ENCODE data around the gene CELSR1. TPM values are rescaled to one million over a fixed set of nuclear protein-coding genes. Genes with fewer than 3 reads are reported as not detected.

CELSR1 gene
- total RNA-seq, 1 donor from 2014 or later = 18.8 TPM

DNA sequence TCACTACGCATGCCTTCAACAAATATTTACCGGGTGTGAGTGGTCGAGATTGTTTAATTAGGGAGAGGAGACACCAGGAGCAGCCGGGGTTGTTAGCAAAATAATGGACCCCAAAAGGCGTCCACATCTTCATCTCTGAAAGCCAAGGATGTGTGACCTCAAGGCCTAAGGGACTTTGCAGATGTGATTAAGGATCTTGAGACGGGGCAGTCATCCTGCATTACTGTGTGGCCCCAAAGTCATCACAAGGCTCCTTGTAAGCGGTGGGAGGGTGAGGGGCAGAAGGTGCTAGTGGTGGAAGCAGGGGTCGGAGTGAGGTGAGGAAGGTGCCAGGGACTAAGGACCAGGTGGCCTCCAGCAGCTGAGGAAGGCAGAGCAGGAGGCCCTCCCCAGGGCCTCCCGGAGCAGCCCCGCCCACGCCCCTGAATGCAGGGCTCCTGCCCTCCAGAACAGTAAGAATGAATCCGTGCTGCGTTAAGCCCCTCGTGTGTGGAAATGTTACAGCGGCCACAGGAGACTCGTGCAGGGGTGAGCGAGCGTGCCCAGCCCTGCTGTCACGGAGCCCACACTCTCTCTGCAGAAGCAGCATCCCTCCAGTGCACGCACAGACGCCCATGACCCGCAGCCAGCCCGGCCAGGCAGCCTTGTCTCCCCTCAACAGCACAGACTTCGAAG, 83.5 kb downstream of the CELSR1 start:
- H3K27me3 Mint-ChIP-seq (ENCODE audit: low read depth) = peaks cover 37% of the 10 kb centered on the region
- no peak overlapping the region for H3K4me3 Mint-ChIP-seq
- TF ChIP-seq, protein P1, sequence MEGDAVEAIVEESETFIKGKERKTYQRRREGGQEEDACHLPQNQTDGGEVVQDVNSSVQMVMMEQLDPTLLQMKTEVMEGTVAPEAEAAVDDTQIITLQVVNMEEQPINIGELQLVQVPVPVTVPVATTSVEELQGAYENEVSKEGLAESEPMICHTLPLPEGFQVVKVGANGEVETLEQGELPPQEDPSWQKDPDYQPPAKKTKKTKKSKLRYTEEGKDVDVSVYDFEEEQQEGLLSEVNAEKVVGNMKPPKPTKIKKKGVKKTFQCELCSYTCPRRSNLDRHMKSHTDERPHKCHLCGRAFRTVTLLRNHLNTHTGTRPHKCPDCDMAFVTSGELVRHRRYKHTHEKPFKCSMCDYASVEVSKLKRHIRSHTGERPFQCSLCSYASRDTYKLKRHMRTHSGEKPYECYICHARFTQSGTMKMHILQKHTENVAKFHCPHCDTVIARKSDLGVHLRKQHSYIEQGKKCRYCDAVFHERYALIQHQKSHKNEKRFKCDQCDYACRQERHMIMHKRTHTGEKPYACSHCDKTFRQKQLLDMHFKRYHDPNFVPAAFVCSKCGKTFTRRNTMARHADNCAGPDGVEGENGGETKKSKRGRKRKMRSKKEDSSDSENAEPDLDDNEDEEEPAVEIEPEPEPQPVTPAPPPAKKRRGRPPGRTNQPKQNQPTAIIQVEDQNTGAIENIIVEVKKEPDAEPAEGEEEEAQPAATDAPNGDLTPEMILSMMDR (IDR thresholded peaks at IDR 0.05; ENCODE audit: unreplicated experiment) = no peak
- H3K9me3 Mint-ChIP-seq = no peaks in the 10 kb centered on the region
- no peak overlapping the region for H3K27ac Mint-ChIP-seq
- DNase-seq (ENCODE audit: low spot score in 2 of 2, unreplicated experiment in 2 of 2) = no peak
- H3K36me3 Mint-ChIP-seq = no peaks in the 10 kb centered on the region
- peaks cover 45% of the 10 kb centered on the region for H3K4me1 Mint-ChIP-seq

DNA sequence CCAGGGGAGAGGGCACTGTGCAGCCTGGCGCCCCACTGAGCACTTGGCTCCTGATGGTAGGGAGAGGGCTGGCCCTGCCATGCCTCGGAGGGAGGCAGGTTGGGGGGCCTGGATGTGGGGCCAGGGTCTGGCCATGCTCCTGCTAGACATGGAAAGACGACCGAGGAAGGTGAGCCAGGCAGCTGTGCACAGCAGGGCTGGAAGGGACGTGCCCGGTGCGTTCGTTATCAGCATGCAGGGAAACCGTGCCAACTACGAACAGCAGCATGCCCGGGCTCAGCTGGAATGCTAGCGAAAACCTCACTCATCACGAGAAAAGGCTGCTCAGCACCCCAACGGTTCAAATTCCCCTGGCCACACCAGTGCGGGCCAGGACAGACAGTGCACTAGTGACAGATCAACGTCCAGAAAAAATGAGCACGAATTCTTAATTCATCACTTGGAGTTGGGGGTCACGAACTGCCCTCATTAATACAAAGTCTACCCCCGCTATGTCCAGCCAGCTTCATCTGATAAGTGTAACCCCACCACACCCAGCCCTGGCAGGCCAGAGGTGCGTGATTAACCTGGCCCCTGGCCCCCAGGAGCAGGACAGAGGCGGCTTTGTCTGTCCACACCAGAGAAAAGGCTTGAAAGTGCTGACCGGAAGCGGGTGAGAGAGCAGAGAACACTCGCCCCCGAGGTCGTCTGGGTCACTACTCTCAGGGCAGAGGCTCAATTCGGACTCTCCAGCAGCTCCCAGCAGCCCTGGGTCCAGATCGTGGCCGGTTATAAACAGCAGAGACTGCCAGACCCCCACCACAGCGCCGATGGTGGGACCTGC, 84.2 kb downstream of the CELSR1 start:
- H3K27ac Mint-ChIP-seq = no peak overlapping the region
- H3K4me1 Mint-ChIP-seq = peaks cover 50% of the 10 kb centered on the region
- no peak for DNase-seq (ENCODE audit: low spot score in 2 of 2, unreplicated experiment in 2 of 2)
- no peaks in the 10 kb centered on the region for H3K36me3 Mint-ChIP-seq
- no peaks in the 10 kb centered on the region for H3K9me3 Mint-ChIP-seq
- no peak overlapping the region for H3K4me3 Mint-ChIP-seq
- TF ChIP-seq, protein P1 (IDR thresholded peaks at IDR 0.05; ENCODE audit: unreplicated experiment) = no peak
- H3K27me3 Mint-ChIP-seq (ENCODE audit: low read depth) = peaks cover 31% of the 10 kb centered on the region

DNA sequence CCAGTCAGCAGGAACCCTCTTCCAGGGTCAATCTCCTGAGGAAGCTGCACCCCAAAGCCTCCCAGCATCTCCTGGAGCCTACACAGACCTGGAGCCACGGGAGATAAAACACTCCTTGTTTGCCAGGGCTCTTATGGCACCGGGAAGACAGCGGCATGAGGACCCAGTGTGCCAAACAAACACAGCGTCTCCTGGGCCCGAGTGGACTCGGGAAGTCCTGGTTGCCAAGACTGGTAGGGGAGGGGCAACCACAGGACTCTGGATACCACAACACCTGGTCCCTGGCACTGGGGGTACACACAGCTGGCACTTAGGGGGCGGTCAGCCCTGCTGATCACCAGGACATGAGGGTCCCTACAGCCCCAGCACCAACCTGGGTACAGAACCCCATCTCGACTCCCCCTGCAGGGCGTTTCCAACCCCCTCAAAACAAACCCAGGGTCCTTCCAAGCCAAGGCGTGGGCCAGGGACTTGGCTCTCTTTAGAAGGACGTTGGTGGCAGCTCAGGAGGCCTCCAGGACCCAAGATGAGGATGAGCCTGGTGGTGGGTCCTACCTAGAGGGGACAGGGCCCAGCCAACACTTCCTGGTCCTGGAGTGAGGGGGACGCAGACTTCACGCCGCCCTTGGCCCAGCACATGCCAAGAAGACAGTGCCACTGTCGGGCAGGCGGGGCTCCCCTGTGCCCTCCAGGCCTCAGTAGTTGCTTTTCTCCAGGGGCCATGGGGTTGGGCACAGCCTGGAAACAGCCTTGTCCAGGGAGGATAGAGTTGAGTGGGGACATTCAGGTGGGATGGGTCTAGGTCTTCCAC, 85.0 kb downstream of the CELSR1 start:
- DNase-seq (ENCODE audit: low spot score in 2 of 2, unreplicated experiment in 2 of 2) = no peak
- peaks cover 23% of the 10 kb centered on the region for H3K27me3 Mint-ChIP-seq (ENCODE audit: low read depth)
- H3K4me1 Mint-ChIP-seq = peaks cover 50% of the 10 kb centered on the region
- H3K36me3 Mint-ChIP-seq = no peaks in the 10 kb centered on the region
- no peak overlapping the region for H3K27ac Mint-ChIP-seq
- TF ChIP-seq, protein P1 (IDR thresholded peaks at IDR 0.05; ENCODE audit: unreplicated experiment) = no peak
- H3K4me3 Mint-ChIP-seq = no peak overlapping the region
- H3K9me3 Mint-ChIP-seq = no peaks in the 10 kb centered on the region

DNA sequence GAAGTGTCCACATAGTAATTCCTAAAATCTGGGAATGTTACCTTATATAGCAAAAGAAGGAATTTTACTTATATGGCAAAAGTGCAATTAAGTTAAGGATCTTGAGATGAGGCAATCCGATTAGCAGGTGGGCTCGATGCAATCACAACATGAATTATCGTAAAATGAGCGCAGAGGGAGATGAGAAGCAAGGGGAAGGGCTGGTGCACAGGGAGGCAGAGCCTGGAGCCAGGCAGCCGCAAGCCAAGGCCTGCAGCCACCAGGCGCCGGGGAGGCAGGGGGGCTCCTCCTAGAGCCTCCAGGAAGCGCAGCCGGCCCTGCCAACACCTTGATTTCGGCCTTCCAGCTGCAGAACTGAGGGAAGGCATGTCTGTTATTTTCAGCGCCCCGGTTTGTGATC, 85.7 kb downstream of the CELSR1 start:
- no peak for DNase-seq (ENCODE audit: low spot score in 2 of 2, unreplicated experiment in 2 of 2)
- peaks cover 52% of the 10 kb centered on the region for H3K4me1 Mint-ChIP-seq
- peaks cover 19% of the 10 kb centered on the region for H3K27me3 Mint-ChIP-seq (ENCODE audit: low read depth)
- no peak overlapping the region for H3K4me3 Mint-ChIP-seq
- H3K27ac Mint-ChIP-seq = peak overlapping the region; percentile 79
- no peaks in the 10 kb centered on the region for H3K36me3 Mint-ChIP-seq
- no peaks in the 10 kb centered on the region for H3K9me3 Mint-ChIP-seq
- TF ChIP-seq, protein P1 (IDR thresholded peaks at IDR 0.05; ENCODE audit: unreplicated experiment) = no peak

DNA sequence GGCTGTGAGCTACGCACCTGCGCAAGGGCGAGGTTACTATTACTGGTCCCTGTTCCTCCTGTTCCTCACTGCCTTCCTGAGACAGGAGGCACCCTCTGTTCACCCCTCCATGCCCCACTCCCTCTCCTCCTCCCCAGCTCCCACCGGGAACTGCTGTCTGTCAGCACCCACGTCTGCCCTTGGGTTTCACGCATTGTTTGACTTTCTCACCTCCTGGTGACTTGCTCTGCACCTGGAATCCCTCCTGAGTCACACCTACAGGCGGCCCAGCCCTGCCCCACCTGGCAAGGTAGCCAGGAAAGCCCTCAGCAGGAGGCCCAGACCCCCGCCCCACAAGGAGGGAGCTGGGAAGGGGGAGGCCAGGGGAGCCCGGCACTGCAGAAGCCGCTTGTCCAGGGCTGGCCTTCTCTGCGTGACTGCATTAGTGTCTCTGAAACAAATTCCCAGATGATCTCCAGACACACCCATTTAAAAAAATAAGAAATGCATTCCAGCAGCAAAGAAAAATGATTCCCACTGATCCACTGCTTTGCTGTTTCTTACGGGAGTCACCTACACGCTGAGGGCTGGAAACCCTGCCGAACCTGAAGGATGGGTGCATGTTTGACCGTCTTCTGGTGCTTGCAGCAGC, 86.4 kb downstream of the CELSR1 start:
- peaks cover 18% of the 10 kb centered on the region for H3K27me3 Mint-ChIP-seq (ENCODE audit: low read depth)
- DNase-seq (ENCODE audit: low spot score in 2 of 2, unreplicated experiment in 2 of 2) = peak in 1 of 2 experiments; percentile 52
- TF ChIP-seq, protein P1 (IDR thresholded peaks at IDR 0.05; ENCODE audit: unreplicated experiment) = no peak
- peak overlapping the region; percentile 91 for H3K27ac Mint-ChIP-seq
- H3K9me3 Mint-ChIP-seq = no peaks in the 10 kb centered on the region
- no peaks in the 10 kb centered on the region for H3K36me3 Mint-ChIP-seq
- no peak overlapping the region for H3K4me3 Mint-ChIP-seq
- peaks cover 55% of the 10 kb centered on the region for H3K4me1 Mint-ChIP-seq
